B cell (primary cell): ENCODE results near the gene HMCN1. TPM values are rescaled to one million over a fixed set of nuclear protein-coding genes. Genes with fewer than 3 reads are reported as not detected.

Experiments used
- ATAC-seq: fragments of 200-7000 bp; cut with Tn5 transposase; one replicate; pipeline ENCODE4 v1.10.0; 2021; ENCODE audit warnings: low read depth, mild to moderate bottlenecking, moderate number of reproducible peaks, moderate library complexity
- CTCF ChIA-PET: fragments of 350-600 bp; sonication (Branson Sonifier 250); formaldehyde crosslinking; loops from one replicate; lab custom pipeline; 2021; ENCODE audit warnings: antibody characterized with exemption, inconsistent platforms; lab: Charles Lee
- POLR2A ChIA-PET: fragments of 350-600 bp; sonication (Branson Sonifier 250); formaldehyde crosslinking; loops from one replicate; lab custom pipeline; 2021; ENCODE audit warnings: antibody characterized with exemption; lab: Charles Lee
- DNase-seq: peaks from one replicate; pipeline ENCODE4 v3.0.0; 2013
- H2AFZ ChIP-seq: 2 replicates; pipeline ENCODE4 v1.6.1; 2012; ENCODE audit warnings: mild to moderate bottlenecking, low read depth, low read length; ENCODE audit not compliant: insufficient read depth, poor library complexity, severe bottlenecking
- H3K27ac ChIP-seq, 2 donors: 1 replicate in 1 of 2; 2 replicates in 1 of 2; pipeline ENCODE4 v1.5.1; 2012 to 2013; ENCODE audit warnings: low read length in 2 of 2, mild to moderate bottlenecking in 2 of 2, moderate library complexity in 1 of 2
- H3K27me3 ChIP-seq, 4 experiments: fragments of 200-600 bp in 1 of 4; sonication (generic) in 1 of 4; replicated peaks in 1 of 4; 1 replicate in 2 of 4; 2 replicates in 2 of 4; pipeline versions ENCODE4 v1.6.1 to v1.7.0; 2013 to 2016; ENCODE audit warnings: low read length in 3 of 4, mild to moderate bottlenecking in 2 of 4, mixed read lengths in 1 of 4, moderate library complexity in 1 of 4; ENCODE audit not compliant: insufficient read depth in 4 of 4, control insufficient read depth in 3 of 4; ENCODE audit errors: control extremely low read depth in 1 of 4
- H3K36me3 ChIP-seq, 2 experiments: replicated peaks in 1 of 2; 1 replicate in 1 of 2; 2 replicates in 1 of 2; pipeline versions ENCODE4 v1.6.1 to v1.7.1; 2013; ENCODE audit warnings: low read length in 1 of 2; ENCODE audit not compliant: insufficient read depth in 2 of 2, control insufficient read depth in 1 of 2; ENCODE audit errors: control extremely low read depth in 1 of 2, extremely low read depth in 1 of 2
- H3K4me1 ChIP-seq, 2 donors: fragments of 200-600 bp in 1 of 2; sonication (generic) in 1 of 2; 1 replicate in 1 of 2; 2 replicates in 1 of 2; pipeline versions ENCODE4 v1.5.1 to v1.6.1; 2013 to 2017; ENCODE audit warnings: low read length in 2 of 2; ENCODE audit not compliant: control insufficient read depth in 2 of 2, insufficient read depth in 2 of 2
- H3K4me2 ChIP-seq: replicated peaks from 2 replicates; pipeline ENCODE3; 2012; ENCODE audit warnings: mild to moderate bottlenecking, low read depth, low read length; ENCODE audit not compliant: poor library complexity, severe bottlenecking
- H3K4me3 ChIP-seq, 5 experiments: fragments of 200-600 bp in 1 of 5; sonication (generic) in 1 of 5; 1 replicate in 3 of 5; 2 replicates in 2 of 5; pipeline versions ENCODE4 v1.5.1 to v1.7.0; 2011 to 2016; ENCODE audit warnings: low read length in 4 of 5, mild to moderate bottlenecking in 4 of 5, low read depth in 2 of 5, control low read depth in 1 of 5, moderate library complexity in 1 of 5; ENCODE audit not compliant: insufficient read depth in 1 of 5; ENCODE audit errors: control extremely low read depth in 1 of 5, extremely low read depth in 1 of 5
- H3K79me2 ChIP-seq: fragments of 200-600 bp; sonication (generic); one replicate; pipeline ENCODE4 v1.6.0; 2016; ENCODE audit warnings: low read length; ENCODE audit not compliant: control insufficient read depth, insufficient read depth
- H3K9ac ChIP-seq: fragments of 200-600 bp; sonication (generic); 2 replicates; pipeline ENCODE4 v1.6.1; 2017; ENCODE audit warnings: mild to moderate bottlenecking, low read length, moderate library complexity
- H3K9me3 ChIP-seq, 3 donors: one replicate each; pipeline versions ENCODE4 v1.6.1 to v1.7.1; 2013; ENCODE audit warnings: low read length in 2 of 3; ENCODE audit not compliant: control insufficient read depth in 2 of 3, insufficient read depth in 1 of 3; ENCODE audit errors: control extremely low read depth in 1 of 3
- H4K20me1 ChIP-seq: 2 replicates; pipeline ENCODE4 v1.6.0; 2012; ENCODE audit warnings: mild to moderate bottlenecking, low read length; ENCODE audit not compliant: insufficient read depth, control insufficient read depth, poor library complexity, severe bottlenecking
- H3K27ac Mint-ChIP-seq: one replicate; pipeline ENCODE4 v1.8.0; 2021; ENCODE audit warnings: mixed read lengths
- H3K27me3 Mint-ChIP-seq: one replicate; pipeline ENCODE4 v1.8.0; 2021; ENCODE audit warnings: mixed read lengths
- H3K4me1 Mint-ChIP-seq: one replicate; pipeline ENCODE4 v1.8.0; 2021; ENCODE audit warnings: mixed read lengths
- H3K4me3 Mint-ChIP-seq: one replicate; pipeline ENCODE4 v1.8.0; 2021; ENCODE audit warnings: mixed read lengths
- H3K9me3 Mint-ChIP-seq: one replicate; pipeline ENCODE4 v1.8.0; 2022; ENCODE audit warnings: mixed read lengths; ENCODE audit not compliant: insufficient read depth
- CTCF ChIP-seq: fragments of 200-600 bp; IDR thresholded peaks from one replicate; pipeline ENCODE4 v1.8.0; 2022; ENCODE audit warnings: antibody characterized with exemption, mild to moderate bottlenecking
- EZH2 ChIP-seq: IDR thresholded peaks from 2 replicates; pipeline ENCODE4 v1.6.1; 2012; ENCODE audit warnings: borderline replicate concordance, low read depth, mild to moderate bottlenecking, moderate library complexity, low read length; ENCODE audit not compliant: insufficient read depth, poor library complexity, severe bottlenecking
- WGBS: methylation state at CpG from one replicate; pipeline ENCODE4 v1.1.5; 2013; ENCODE audit warnings: missing lambda C conversion rate; ENCODE audit not compliant: insufficient coverage; 5-methylcytosine and 5-hydroxymethylcytosine counted together
- intact Hi-C: fragments of 100-400 bp; cut with micrococcal nuclease; formaldehyde crosslinking; loops from one replicate; pipeline ENCODE4 v1.10.0; 2022
- polyA plus RNA-seq: library from polyadenylated mRNA; depleted of rRNA; stranded (reverse); fragments of >200 nt; gene quantifications from 2 replicates; pipeline ENCODE4 v1.2.3, GENCODE V29; 2012
- total RNA-seq, 2 donors: library from RNA; stranded (reverse); fragments of 120-200 nt in 1 of 2; gene quantifications; 1 replicate in 1 of 2; 2 replicates in 1 of 2; pipeline versions ENCODE4 v1.2.3 to v1.2.4, GENCODE V29; 2013 to 2022

Gene HMCN1
- total and polyA plus RNA-seq, 2 donors (not counting 1 experiment from before 2014, with no cell fraction given), result not detected

- ATAC-seq (no peak), DNase-seq (no peak)
- H3K4me1 ChIP-seq, result no peaks in the 10 kb centered on the region
- H3K27me3 Mint-ChIP-seq, result peaks cover 4% of the 10 kb centered on the region
- no peak overlapping the region for H3K27ac ChIP-seq
- H2AFZ ChIP-seq, result no peak overlapping the region
- H3K4me3 Mint-ChIP-seq, result no peak overlapping the region
- H3K27ac Mint-ChIP-seq, result no peak overlapping the region
- ChIA-PET POLR2A (no interaction called here), CTCF (no interaction called here)
- WGBS, result no CpG with 5 or more reads among the region's 3 CpGs
- H4K20me1 ChIP-seq, result no peaks in the 10 kb centered on the region
- H3K9me3 Mint-ChIP-seq, result no peaks in the 10 kb centered on the region
- no peaks in the 10 kb centered on the region for H3K36me3 ChIP-seq
- no peak overlapping the region for H3K4me2 ChIP-seq
- TF ChIP-seq CTCF (no peak), EZH2 (no peak)
- H3K79me2 ChIP-seq, result no peaks in the 10 kb centered on the region
- H3K9ac ChIP-seq, result no peak overlapping the region
- H3K4me1 Mint-ChIP-seq, result no peaks in the 10 kb centered on the region
- no peaks in the 10 kb centered on the region for H3K27me3 ChIP-seq
- no peak overlapping the region for H3K4me3 ChIP-seq
- no peaks in the 10 kb centered on the region for H3K9me3 ChIP-seq
- intact Hi-C loops, result no loop called here
Observed at GRCh38 chr1:185939142-185939541, 205.0 kb downstream of the HMCN1 start.

- ATAC-seq, result no peak
- H4K20me1 ChIP-seq, result no peaks in the 10 kb centered on the region
Observed at GRCh38 chr1:185942961-185943360, 208.8 kb downstream of the HMCN1 start.

More at GRCh38 chr1:185942961-185943360, 208.8 kb downstream of the HMCN1 start:
- POLR2A ChIA-PET, result no interaction called here
- Histone ChIP-seq H3K27me3 (no peaks in the 10 kb centered on the region), H3K36me3 (no peaks in the 10 kb centered on the region), H2AFZ (no peak overlapping the region), H3K4me3 (no peak overlapping the region), H3K9me3 (no peaks in the 10 kb centered on the region), H3K27ac (no peak overlapping the region), H3K4me2 (no peak overlapping the region), H3K4me1 (no peaks in the 10 kb centered on the region), H3K79me2 (no peaks in the 10 kb centered on the region), H3K9ac (no peak overlapping the region)
- CTCF ChIA-PET, result no interaction called here
- 98% methylated on average over 4 of the region's 4 CpGs for WGBS
- TF ChIP-seq CTCF (no peak), EZH2 (no peak)
- Mint-ChIP-seq H3K4me1 (no peaks in the 10 kb centered on the region), H3K9me3 (no peaks in the 10 kb centered on the region), H3K27ac (no peak overlapping the region), H3K4me3 (no peak overlapping the region), H3K27me3 (no peaks in the 10 kb centered on the region)
- intact Hi-C loops, result no loop called here
- DNase-seq, result no peak
